Measurements from ENCODE around the gene PPM1H. TPM values are rescaled to one million over a fixed set of nuclear protein-coding genes. Genes with fewer than 3 reads are reported as not detected.

PPM1H gene
- total and polyA plus RNA-seq, 7 donors: 0.92 to 4.3 (median 3.0) TPM

DNA sequence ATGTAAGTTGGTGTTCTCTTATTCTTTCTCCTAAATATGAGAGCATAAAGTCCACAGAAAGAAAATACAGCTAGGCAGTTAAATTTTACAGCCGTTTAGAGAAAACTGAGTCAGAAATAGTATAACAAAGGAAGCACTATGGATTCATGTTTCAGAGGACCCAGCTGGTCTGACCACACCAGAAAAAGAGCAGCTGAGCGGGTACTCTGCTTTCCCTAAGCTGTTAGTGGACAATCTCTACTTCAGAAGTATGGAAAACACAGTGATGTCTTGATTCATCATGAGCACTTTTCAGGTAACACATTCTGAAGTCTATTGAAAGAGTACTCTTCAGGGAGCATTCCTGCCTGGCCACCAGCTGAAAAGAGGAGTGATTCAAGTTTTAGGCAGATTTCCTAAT lies 12.4 kb downstream of the PPM1H start:
- no peaks in the 10 kb centered on the region for H3K4me1 ChIP-seq
- H3K27ac ChIP-seq: no peak overlapping the region
- H3K4me3 ChIP-seq: no peak overlapping the region
- TF ChIP-seq POLR2A (IDR thresholded peaks at IDR 0.05) (no peak), POLR2AphosphoS5 (IDR thresholded peaks at IDR 0.05) (no peak), EP300 (IDR thresholded peaks at IDR 0.05) (no peak)
- TF ChIP-seq, protein P1, sequence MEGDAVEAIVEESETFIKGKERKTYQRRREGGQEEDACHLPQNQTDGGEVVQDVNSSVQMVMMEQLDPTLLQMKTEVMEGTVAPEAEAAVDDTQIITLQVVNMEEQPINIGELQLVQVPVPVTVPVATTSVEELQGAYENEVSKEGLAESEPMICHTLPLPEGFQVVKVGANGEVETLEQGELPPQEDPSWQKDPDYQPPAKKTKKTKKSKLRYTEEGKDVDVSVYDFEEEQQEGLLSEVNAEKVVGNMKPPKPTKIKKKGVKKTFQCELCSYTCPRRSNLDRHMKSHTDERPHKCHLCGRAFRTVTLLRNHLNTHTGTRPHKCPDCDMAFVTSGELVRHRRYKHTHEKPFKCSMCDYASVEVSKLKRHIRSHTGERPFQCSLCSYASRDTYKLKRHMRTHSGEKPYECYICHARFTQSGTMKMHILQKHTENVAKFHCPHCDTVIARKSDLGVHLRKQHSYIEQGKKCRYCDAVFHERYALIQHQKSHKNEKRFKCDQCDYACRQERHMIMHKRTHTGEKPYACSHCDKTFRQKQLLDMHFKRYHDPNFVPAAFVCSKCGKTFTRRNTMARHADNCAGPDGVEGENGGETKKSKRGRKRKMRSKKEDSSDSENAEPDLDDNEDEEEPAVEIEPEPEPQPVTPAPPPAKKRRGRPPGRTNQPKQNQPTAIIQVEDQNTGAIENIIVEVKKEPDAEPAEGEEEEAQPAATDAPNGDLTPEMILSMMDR (IDR thresholded peaks at IDR 0.05): no peak
- 12 to 54% methylated on average over 2 of the region's 2 CpGs for WGBS, 2 donors
- H3K9me3 ChIP-seq: no peaks in the 10 kb centered on the region
- no peak for DNase-seq
- intact Hi-C loops (cut with DNase I): no loop called here
- H3K36me3 ChIP-seq: no peaks in the 10 kb centered on the region
- H3K27me3 ChIP-seq: no peaks in the 10 kb centered on the region

DNA sequence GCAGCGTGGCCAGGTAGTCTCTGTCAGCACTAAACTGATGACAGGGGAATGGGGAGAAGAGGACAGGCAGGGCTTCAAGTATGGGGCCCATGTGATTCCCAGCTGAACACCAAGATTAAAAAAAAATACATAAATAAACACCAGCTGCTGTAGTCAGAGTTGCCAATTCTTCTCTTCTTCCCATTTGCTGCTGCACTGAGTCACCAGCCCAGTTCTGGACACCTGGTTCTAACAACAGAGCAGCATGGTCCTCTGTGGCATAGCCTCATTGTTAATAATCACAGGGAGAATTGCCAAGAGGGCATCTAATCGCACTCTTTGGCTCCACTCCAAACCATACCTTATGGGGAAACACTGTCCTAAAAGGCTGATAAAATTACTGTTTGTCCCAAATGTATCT lies 15.1 kb downstream of the PPM1H start:
- Histone ChIP-seq H3K4me3 (no peak overlapping the region), H3K27ac (no peak overlapping the region), H3K27me3 (no peaks in the 10 kb centered on the region), H3K36me3 (no peaks in the 10 kb centered on the region), H3K4me1 (no peaks in the 10 kb centered on the region), H3K9me3 (no peaks in the 10 kb centered on the region)
- DNase-seq: no peak
- WGBS, 2 donors: 43 to 50% methylated on average over 2 of the region's 2 CpGs
- TF ChIP-seq POLR2A (IDR thresholded peaks at IDR 0.05): no peak
- TF ChIP-seq, protein P1 (IDR thresholded peaks at IDR 0.05): no peak
- intact Hi-C loops (cut with DNase I): no loop called here

DNA sequence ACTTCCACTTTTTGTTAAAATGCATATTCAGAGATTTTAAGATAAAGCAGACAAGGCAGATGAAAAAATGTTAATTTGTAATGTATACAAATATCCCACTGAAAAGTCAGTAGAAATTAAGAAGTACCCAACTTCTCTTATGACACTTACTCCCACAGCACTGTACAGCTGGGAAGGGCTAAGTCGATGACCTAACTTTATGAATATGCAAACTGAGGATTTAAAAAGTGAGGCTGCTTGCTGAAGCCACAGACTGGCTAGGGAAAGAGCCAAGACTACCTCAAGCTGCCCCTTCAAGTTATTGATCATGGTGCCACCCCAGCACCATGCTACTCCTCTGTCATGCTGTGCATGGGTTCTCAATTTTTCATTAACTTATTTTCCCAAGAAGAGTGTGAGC lies 17.0 kb downstream of the PPM1H start:
- no peak for DNase-seq
- H3K9me3 ChIP-seq: no peaks in the 10 kb centered on the region
- H3K27me3 ChIP-seq: no peaks in the 10 kb centered on the region
- H3K4me1 ChIP-seq: no peaks in the 10 kb centered on the region
- no peak for TF ChIP-seq EP300 (IDR thresholded peaks at IDR 0.05)
- TF ChIP-seq, protein P1 (IDR thresholded peaks at IDR 0.05): no peak
- TF ChIP-seq POLR2A (IDR thresholded peaks at IDR 0.05): no peak
- no peak for TF ChIP-seq POLR2AphosphoS5 (IDR thresholded peaks at IDR 0.05)
- no peak overlapping the region for H3K4me3 ChIP-seq
- H3K36me3 ChIP-seq: no peaks in the 10 kb centered on the region
- 53 to 56% methylated on average over 1 of the region's 1 CpG for WGBS, 2 donors
- intact Hi-C loops (cut with DNase I): no loop called here
- H3K27ac ChIP-seq: no peak overlapping the region

DNA sequence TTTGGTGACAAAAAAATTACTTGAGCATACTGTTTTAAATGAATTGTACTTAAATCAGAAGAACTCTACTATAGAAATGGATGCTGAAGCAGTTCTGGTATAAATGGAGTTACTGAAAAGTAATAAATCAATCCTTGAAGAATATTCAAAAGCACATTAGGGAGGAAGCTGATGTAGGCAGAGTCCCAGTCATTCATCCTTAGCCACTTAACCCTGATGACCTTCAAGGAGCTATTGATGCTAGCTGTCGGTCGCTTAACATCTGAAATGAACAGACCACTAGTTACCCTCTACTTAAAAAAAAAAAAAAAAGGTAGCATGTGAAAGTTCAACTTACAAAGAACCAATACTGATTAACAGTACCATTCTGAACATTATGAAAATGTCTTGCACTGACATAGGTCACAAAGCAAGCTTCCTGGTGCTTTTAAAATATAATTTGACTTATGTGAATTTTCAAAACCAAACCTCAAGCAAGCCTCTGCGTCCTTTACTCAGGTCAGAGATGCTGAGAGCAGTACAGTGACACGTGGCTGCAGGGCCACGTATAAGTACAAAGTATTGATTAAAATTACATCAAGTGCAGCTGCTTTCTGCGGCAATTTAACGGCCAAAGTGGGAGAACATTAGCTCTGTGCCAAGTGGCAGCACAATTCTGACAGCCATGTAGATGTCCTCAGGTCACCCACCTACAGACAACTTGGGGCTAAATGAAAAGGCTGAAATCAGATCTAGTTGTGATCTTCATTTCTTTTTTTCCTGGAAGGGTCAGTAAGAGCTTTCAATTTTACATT lies 18.1 kb downstream of the PPM1H start:
- H3K4me3 ChIP-seq: no peak overlapping the region
- 75 to 83% methylated on average over 7 of the region's 7 CpGs for WGBS, 2 donors
- H3K36me3 ChIP-seq: no peaks in the 10 kb centered on the region
- H3K27me3 ChIP-seq: no peaks in the 10 kb centered on the region
- H3K27ac ChIP-seq: no peak overlapping the region
- no peaks in the 10 kb centered on the region for H3K9me3 ChIP-seq
- no peaks in the 10 kb centered on the region for H3K4me1 ChIP-seq
- intact Hi-C loops (cut with DNase I): no loop called here
- TF ChIP-seq POLR2A (IDR thresholded peaks at IDR 0.05): no peak
- TF ChIP-seq EP300 (IDR thresholded peaks at IDR 0.05): no peak
- TF ChIP-seq POLR2AphosphoS5 (IDR thresholded peaks at IDR 0.05): no peak
- TF ChIP-seq, protein P1 (IDR thresholded peaks at IDR 0.05): no peak
- DNase-seq: no peak

DNA sequence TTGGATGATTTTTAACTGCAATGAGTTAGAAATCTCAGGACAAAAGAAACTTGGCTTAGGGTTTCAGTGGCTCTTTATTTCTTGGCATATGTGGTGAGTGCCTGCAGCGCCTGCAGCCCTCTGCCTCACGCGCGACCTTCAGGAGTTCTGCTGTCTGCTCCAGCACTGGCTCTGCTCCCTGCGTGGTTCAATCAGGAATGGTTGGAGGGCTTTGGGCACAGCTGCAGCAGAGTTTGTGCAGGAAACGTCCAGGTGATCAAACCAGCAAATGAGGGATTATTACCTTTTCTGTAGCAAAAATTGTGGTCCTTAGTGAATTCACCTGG lies 19.8 kb downstream of the PPM1H start:
- no peaks in the 10 kb centered on the region for H3K27me3 ChIP-seq
- H3K9me3 ChIP-seq: no peaks in the 10 kb centered on the region
- TF ChIP-seq POLR2AphosphoS5 (IDR thresholded peaks at IDR 0.05): no peak
- TF ChIP-seq POLR2A (IDR thresholded peaks at IDR 0.05): no peak
- TF ChIP-seq EP300 (IDR thresholded peaks at IDR 0.05): no peak
- TF ChIP-seq, protein P1 (IDR thresholded peaks at IDR 0.05): no peak
- WGBS, 2 donors: 93% methylated on average over 6 of the region's 6 CpGs
- H3K36me3 ChIP-seq: no peaks in the 10 kb centered on the region
- DNase-seq: no peak
- H3K4me3 ChIP-seq: no peak overlapping the region
- intact Hi-C loops (cut with DNase I): no loop called here
- no peaks in the 10 kb centered on the region for H3K4me1 ChIP-seq
- no peak overlapping the region for H3K27ac ChIP-seq

Measured in sigmoid colon (tissue), 7 donors.